Measurements from ENCODE around the gene GPI. TPM values are rescaled to one million over a fixed set of nuclear protein-coding genes. Genes with fewer than 3 reads are reported as not detected.

Gene GPI
- total and polyA plus RNA-seq, 2 of the 8 experiments (the other 6 are each of a cell fraction or from before 2014, with no cell fraction given) = 171 to 360 TPM

- TF ChIP-seq CHD7 (IDR thresholded peaks at IDR 0.05; ENCODE audit: insufficient replicate concordance, low read length) (no peak), TBP (IDR thresholded peaks at IDR 0.05; ENCODE audit: low read depth, low read length) (no peak), HDAC6 (IDR thresholded peaks at IDR 0.05; ENCODE audit: low read depth, low read length) (no peak), SP1 (IDR thresholded peaks at IDR 0.05; ENCODE audit: low read depth, low read length) (no peak), JUN (IDR thresholded peaks at IDR 0.05; ENCODE audit: low read depth, low read length) (no peak), TEAD4 (IDR thresholded peaks at IDR 0.05; ENCODE audit: low read depth, low read length) (no peak), BACH1 (IDR thresholded peaks at IDR 0.05; ENCODE audit: low read length) (no peak), TCF12 (IDR thresholded peaks at IDR 0.05; ENCODE audit: low read depth, low read length) (no peak), POLR2A (IDR thresholded peaks at IDR 0.05; ENCODE audit: control extremely low read depth in 1 of 2, low read depth in 2 of 2, low read length in 2 of 2) (no peak), CEBPB (IDR thresholded peaks at IDR 0.05; ENCODE audit: low read depth, low read length) (no peak), BCL11A (IDR thresholded peaks at IDR 0.05; ENCODE audit: low read depth in 2 of 2, low read length in 2 of 2) (no peak), CHD1 (IDR thresholded peaks at IDR 0.05; ENCODE audit: low read depth, low read length) (no peak), GTF2F1 (IDR thresholded peaks at IDR 0.05; ENCODE audit: borderline replicate concordance, low read depth, low read length) (no peak)
Observed at GRCh38 chr19:34405892-34406660, 41.1 kb downstream of the GPI start (continued).
